SH-SY5Y (cell line): ENCODE data around the gene NCAM1.
A peak's percentile ranks its signal among the peaks of the same experiment; 100 is the strongest.

ENCODE experiments used
- GATA2 ChIP-seq: IDR thresholded peaks from 2 replicates; pipeline ENCODE4 v1.6.1; 2011; ENCODE audit warnings: mild to moderate bottlenecking, low read depth, low read length
- GATA3 ChIP-seq: IDR thresholded peaks from 2 replicates; pipeline ENCODE4 v1.6.1; 2011; ENCODE audit warnings: low read depth, mild to moderate bottlenecking, low read length, moderate library complexity

DNA sequence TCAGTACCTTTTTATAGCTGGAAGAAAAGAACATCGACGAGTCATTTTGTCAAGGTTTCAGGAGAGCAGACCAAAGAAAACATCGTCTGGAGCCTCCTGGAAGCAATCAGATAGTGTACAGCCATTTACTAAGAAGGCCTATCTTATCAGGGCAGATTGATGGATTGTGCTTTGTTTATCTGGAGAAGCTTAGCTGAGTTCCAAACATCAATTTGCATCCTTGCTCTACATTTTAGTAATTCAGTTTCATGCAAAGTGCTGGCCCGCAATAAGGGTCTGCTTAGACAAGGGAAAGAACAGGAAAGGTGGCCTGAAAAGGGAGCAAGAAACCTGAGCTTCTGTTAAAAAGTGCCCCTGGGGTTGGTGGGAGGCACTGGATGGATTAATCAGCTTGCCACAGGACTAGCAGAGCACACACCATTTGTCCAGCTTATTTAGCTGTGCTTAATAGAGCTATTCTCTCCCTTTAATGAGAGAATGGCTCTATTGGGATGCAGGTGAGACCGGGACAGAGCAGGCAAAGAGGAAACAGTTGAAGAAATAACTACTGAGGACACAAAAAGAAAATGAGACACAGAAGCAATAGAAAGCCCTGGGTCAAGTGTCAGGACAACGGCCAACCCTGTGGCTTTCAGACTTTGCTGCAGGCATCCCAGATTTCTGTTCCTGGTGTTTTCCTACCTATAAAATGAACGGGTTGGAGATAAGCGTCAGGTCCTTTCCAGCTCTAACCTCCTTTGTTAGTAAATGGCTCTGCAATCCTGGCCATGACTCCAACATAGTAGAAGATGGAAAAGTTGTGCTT is 231.1 kb downstream of the NCAM1 start:
- TF ChIP-seq GATA3 (peak; percentile 68), GATA2 (peak; percentile 88)
